ENCODE results near the gene CFAP107.

CFAP107 gene

DNA sequence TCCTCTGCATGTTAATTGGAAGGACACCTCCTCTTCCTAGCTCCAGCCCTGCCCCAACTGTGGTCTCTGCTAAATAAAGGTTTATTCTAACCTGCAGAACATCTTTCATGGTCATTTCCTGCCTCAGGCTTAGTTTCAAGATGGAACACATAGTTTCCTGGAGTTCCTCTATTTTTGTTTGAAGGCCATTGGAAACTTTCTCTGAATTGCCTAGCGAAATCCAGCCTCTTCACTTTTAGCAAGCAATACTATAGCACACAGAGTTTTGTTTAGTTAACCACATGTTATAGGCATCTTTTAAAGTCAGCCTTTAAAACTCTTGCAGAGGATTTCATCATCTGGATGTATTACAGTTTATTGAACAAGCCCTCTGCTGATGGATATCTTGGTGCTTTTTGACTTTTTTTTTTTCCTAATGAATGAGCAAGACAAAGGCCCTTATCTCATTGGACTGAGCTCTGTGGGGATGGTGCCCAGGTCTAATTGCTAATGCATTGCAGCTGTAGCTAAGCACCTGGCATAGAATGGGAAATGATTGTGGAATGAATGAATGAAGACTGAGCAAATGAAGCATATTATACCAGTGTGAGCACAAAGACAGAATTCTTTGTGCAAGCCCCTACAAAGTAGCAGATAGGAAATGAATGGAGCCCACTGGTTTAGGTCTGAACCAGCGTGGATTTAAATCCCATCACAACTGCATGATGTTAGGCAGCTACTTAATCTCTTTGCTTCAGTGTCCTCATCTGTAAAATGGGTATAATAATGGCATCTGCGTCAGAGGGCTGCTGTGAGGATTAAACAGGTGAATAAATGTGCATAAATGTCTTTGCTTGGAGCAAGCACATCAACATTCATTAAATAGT lies 641 bp upstream of the CFAP107 start:
- DNase-seq = no peak

DNA sequence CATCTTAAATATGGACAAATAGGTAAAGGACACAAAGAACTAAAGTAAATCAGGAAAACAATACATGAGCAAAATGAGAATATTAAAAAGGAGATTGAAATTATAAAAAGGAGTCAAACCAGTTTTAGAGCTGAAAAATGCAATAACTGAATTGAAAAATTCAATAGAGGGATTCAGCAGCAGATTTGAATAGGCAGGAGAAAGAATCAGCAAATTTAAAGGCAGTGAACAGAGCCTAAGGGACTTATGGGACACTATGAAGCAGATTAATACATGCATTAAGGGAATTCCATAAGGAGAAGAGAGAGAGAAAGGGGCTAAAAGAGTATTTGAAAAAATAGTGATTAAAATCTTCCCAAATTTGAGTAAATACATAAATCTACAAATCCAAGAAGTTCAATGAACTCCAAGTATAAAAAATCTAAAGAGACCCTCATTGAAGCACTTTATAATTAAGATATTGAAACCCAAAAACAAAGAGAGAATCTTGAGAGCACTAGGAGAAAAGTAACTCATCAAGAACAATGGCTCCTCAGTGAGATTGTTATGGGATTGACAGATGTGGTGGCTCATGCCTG lies 2.9 kb downstream of the CFAP107 start:
- no peak for DNase-seq

DNA sequence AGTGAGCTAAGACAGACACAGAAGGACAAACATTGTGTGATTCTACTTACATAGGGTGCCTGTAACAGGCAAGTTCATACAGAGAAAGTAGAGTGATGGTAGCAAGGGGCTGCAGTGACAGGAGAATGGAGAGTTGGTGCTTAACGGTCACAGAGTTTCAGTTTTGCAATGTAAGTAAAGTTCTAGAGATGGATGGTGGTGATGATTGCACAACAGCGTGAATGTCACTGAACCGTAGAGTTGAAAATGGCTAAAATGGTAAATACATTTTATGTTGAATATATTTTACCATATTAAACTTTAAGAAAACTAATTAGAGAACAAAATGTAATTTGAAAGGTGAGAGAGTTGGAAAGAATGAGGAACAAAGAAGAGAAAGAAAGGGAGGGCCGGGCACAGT lies 8.7 kb downstream of the CFAP107 start:
- no peak for DNase-seq

GRCh38 chr1:12756273-12756672 lies 10.3 kb downstream of the CFAP107 start:
- DNase-seq = no peak

- DNase-seq = no peak
Observed at GRCh38 chr1:12756768-12757413, 10.9 kb downstream of the CFAP107 start.

DNA sequence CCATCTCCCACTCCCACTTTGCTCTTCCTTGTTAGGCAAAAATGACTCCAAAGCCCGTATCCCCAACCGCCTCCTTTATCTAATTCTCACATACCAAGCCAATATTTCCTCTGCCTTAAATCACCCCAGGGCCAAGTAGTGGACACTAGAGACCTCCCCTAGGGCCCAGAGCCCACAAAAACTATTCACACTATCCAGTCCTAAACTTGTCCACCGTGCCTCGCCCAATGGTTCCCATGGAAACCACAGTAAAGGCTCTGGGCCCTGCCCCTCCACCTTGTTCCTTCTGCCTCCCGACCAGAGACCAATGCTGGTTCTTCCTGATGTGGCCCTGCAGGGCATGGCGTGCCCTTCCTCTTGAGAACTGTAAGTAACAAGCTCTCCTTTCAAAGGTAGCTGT lies 11.8 kb downstream of the CFAP107 start:
- DNase-seq = no peak

- no peak for DNase-seq
Observed at GRCh38 chr1:12760256-12760795, 14.3 kb downstream of the CFAP107 start.

DNA sequence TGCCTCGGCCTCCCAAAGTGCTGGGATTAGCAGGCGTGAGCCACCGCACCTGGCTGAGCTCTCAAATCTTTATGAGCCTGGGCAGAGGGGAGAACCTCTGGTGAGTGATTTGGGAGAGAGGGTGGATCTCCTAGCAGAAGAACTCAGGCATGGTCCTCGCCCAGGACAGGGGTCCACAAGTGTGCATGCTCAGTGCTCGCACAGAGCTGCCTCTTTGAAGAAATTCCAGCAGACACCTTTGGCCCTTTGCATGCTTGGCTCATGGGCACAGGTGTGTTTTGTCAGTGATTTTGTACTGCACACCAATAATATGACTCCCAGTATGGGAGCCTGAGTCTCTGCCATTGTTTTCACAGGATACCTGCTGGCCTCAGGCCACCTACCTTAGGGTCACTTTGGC lies 15.8 kb downstream of the CFAP107 start:
- DNase-seq = no peak

DNA sequence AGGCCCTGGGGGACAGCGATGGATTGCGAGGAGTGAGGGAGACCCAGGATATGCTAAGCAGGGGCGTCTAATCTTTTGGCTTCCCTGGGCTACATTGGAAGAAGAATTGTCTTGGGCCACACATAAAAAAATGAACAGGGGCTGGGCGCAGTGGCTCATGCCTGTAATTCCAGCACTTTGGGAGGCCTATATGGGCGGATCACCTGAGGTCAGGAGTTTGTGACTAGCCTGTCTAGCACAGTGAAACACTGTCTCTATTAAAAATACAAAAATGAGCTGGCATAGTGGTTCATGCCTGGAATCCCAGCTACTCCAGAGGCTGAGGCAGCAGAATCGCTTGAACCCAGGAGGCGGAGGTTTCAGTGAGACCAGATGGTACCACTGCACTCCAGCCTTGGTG lies 16.8 kb downstream of the CFAP107 start:
- no peak for DNase-seq

DNA sequence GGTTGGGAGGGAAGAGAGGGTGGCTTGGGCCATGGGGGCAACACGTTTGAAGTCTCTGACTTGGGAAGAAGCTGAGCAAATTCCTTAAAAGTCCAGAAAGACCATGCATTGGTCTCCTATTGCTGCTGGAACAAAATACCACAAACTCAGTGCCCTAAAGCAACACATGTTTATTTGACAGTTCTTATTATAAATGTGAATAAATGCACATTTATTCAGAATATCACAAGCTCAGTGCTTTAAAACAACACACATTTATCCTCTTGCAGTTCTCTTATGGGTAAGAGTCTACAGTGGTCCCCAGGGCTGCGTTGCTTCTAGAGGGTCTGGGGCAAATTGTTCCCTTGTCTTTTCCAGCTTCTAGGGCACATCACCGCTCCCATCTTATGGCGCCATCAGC lies 17.5 kb downstream of the CFAP107 start:
- DNase-seq = no peak

DNA sequence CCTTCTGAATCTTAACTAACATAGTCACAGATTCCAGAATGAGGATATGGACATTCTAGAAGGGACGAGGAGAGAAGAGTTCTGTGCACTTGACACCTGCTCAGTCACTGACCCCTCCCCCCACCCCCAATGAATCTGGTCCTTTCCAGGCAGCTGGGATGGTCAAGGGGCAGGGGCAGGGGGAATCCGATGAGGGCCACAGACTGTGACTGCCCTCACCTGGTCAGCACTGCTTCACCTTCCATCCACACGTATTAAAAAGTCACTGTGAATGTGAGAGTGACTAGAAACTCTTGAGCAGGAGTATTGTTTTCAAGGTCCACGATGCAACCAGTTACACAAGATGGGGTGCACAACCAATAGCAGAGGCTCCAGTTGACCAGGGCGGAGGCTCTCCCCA lies 18.0 kb downstream of the CFAP107 start:
- DNase-seq = no peak

DNA sequence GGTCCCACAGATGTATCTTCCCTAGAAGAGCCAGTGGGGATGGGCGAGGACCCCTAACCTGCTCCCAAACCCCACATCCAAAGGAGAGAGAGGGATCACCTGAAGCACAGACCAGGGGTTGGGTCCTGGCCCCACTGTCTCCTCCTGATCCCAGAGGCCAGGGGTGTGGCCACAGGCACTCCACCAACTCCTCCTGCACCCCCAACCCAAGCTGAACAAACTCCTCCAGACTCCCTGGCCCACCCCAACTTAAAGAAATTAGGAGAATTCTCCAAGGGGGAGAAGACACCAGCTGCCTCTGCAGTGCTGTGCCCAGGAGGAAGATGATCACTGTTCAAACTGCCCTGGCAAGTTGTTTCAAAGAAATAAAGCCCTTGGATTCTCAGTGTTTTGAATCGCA lies 23.0 kb downstream of the CFAP107 start:
- no peak for DNase-seq

- DNase-seq = no peak
Observed at GRCh38 chr1:12769976-12770505, 24.0 kb downstream of the CFAP107 start.

DNA sequence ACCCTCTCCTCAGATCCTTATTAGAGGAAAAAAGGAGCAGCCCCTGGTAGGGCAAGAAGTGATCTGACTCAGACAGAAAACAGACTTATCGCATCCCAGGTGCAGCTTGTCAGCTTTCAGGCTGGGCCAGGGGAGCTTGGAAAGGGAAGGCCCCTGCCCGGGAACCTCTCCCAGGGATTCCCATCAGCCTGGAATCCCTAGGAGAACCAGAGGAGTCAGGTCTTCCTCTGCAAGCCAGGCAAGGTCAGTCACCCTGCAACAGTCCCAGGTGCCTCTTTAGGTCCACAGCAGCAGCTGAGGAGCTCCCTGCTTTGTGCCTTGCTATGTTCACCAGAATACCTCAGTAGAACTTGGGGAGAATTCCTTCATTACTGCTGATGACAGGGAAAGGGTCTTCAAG lies 24.6 kb downstream of the CFAP107 start:
- no peak for DNase-seq

DNA sequence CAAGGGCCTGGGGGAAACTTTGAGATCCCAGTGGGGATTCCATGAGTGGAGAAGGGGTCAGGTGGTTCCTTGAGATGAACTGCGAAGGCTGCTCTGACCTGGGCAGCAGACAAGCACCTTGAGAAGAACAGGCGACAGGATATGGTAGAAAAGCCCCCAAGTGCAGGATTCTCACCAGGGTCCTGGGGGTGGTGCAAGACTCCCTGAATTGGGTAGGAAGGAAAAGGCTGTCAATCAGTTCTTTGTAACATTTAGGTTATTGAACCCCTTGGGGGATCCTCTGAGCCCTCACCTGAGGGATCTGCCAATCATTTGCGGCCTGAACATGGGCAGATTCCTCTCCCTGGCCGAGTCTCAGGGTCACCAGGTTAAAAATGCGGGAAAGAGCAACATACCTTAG lies 25.2 kb downstream of the CFAP107 start:
- DNase-seq = no peak

DNA sequence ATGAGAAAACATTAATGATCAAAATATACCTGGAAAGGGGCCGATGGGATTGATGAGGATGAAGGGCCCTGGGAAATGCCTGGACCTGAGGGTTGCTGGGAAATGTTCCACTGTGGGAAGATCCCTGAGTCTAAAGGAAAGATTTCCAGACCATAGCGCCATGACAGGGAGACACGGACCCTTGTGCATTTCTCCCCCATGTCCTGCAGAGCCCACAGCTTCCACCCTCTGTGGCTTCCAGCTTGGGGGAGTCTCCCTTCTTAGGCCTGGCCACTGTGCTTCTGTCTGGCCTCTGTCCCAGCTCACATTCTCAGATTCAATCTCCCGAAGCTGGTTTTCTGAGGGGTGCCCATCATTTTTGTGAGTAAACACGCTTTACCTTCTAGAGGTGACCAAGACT lies 26.5 kb downstream of the CFAP107 start:
- DNase-seq = no peak

GRCh38 chr1:12773438-12773837 lies 27.4 kb downstream of the CFAP107 start, which contains the start of gene PRAMEF12:
Gene PRAMEF12 (plus strand): TSS chr1:12773738. CDS start chr1:12774868, 1,130 bp downstream.
- DNase-seq = no peak

DNA sequence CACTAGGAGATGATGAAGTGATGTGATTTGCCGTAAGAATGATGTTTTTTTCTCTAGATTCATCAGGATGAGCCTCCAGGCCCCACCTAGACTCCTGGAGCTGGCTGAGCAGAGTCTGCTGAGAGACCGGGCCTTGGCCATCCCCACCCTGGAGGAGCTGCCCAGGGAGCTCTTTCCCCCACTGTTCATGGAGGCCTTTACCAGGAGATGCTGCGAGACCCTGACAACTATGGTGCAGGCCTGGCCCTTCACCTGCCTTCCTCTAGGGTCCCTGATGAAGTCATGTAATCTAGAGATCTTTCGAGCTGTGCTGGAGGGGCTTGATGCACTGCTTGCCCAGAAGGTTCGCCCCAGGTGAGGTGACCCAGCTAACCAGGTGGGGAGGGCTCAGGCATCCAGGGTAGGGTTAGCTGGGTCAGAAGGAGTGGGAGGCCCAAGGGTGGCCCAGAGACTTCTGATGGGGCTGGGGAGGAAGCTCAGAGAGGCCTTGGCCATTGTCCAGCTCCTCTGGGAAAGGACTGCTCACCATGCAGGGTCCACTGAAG lies 28.9 kb downstream of the CFAP107 start:
- no peak for DNase-seq

DNA sequence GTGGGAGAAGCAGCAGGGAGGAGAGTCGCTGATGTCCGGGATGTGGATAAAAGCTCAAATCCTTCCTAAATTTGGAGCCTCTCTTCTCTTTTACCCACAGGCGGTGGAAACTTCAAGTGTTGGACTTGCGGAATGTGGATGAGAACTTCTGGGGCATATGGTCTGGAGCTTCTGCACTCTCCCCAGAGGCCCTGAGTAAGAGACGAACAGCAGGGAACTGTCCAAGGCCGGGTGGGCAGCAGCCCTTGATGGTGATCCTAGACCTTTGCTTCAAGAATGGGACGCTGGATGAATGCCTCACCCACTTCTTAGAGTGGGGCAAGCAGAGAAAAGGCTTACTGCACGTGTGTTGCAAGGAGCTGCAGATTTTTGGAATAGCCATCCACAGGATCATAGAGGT lies 29.4 kb downstream of the CFAP107 start:
- DNase-seq = no peak

- no peak for DNase-seq
Observed at GRCh38 chr1:12776801-12777557, 31.0 kb downstream of the CFAP107 start.

DNA sequence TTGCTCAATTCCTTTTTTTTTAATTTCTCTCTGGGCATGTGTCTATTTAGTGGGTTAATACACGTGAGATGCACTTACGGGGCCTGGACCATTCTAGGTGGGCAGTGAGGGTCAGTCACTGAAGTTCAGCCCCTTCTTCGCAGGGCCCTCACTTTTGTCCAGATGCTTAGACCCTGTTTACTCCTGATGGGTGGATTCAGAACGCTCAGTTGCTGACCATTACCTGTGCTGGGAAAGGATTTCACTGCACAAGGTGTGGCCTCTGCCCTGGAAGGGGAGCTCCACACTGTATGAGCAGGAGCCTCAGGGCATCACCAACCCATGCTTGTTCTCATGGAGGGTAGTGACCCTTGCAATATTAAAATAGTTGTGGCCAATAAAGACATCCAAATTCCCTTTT lies 32.1 kb downstream of the CFAP107 start:
- DNase-seq = no peak

- DNase-seq = no peak
Observed at GRCh38 chr1:12778907-12779306, 32.9 kb downstream of the CFAP107 start.

Measured in activated naive CD4-positive, alpha-beta T cell treated with Interleukin-2 at 50 U/mL for 16 hours (primary cell).